Breast epithelium (tissue), 3 donors: ENCODE data around the gene LSAMP.

Source experiments
- CTCF ChIP-seq, 3 donors: fragments of 450-650 bp; IDR thresholded peaks; one replicate each; pipeline ENCODE4 v1.5.1; 2016 to 2017; ENCODE audit warnings: antibody characterized with exemption in 3 of 3, mild to moderate bottlenecking in 3 of 3, moderate library complexity in 3 of 3
- POLR2AphosphoS5 ChIP-seq, 3 donors: sonication (generic); formaldehyde crosslinking; IDR thresholded peaks; one replicate each; pipeline ENCODE4 v1.6.1; 2017; ENCODE audit warnings: antibody characterized with exemption in 3 of 3

- TF ChIP-seq CTCF (IDR thresholded peaks at IDR 0.05) (no peak), POLR2AphosphoS5 (IDR thresholded peaks at IDR 0.05) (no peak)
Measured at GRCh38 chr3:116265320-116265695, 180.0 kb downstream of the LSAMP start.
